GM18867 (cell line): ENCODE measurements around the gene LMAN2.
A peak's percentile ranks its signal among the peaks of the same experiment; 100 is the strongest.

Experiments used
- ATAC-seq: cut with Tn5 transposase; IDR thresholded peaks from one replicate; pipeline ENCODE4 v1.9.1; 2021; ENCODE audit warnings: mild to moderate bottlenecking, moderate library complexity; ENCODE audit not compliant: unreplicated experiment

The LMAN2 gene

GRCh38 chr5:177351392-177352329 is at the start of gene LMAN2:
TSS of gene LMAN2 (minus strand) at chr5:177351668. CDS start at chr5:177351647, 21 bp downstream.
- ATAC-seq: peak; percentile 92

GRCh38 chr5:177399997-177400868 is 48.8 kb upstream of the LMAN2 start, which contains the start of gene PFN3:
TSS of gene PFN3 (minus strand) at chr5:177400661. CDS start at chr5:177400576, 85 bp downstream.
- ATAC-seq: no peak

- no peak for ATAC-seq
These were observed 46.5 kb upstream of the LMAN2 start for GRCh38 chr5:177397875-177398390.

GRCh38 chr5:177396807-177397206 is 45.3 kb upstream of the LMAN2 start:
- no peak for ATAC-seq

GRCh38 chr5:177396078-177396477 is 44.6 kb upstream of the LMAN2 start:
- ATAC-seq: no peak

GRCh38 chr5:177393990-177394389 is 42.5 kb upstream of the LMAN2 start:
- no peak for ATAC-seq

- ATAC-seq: no peak
These were observed 41.8 kb upstream of the LMAN2 start for GRCh38 chr5:177393206-177393765.

GRCh38 chr5:177392765-177393164 is 41.3 kb upstream of the LMAN2 start:
- ATAC-seq: no peak

GRCh38 chr5:177390363-177391300 is 39.2 kb upstream of the LMAN2 start:
- peak; percentile 42 for ATAC-seq

GRCh38 chr5:177389241-177390169 is 38.0 kb upstream of the LMAN2 start:
- ATAC-seq: peak; percentile 58

- ATAC-seq: no peak
These were observed 37.1 kb upstream of the LMAN2 start for GRCh38 chr5:177388521-177389052.

- no peak for ATAC-seq
These were observed 35.9 kb upstream of the LMAN2 start for GRCh38 chr5:177387405-177387804.

GRCh38 chr5:177386542-177386941 is 35.1 kb upstream of the LMAN2 start:
- ATAC-seq: no peak

- ATAC-seq: no peak
These were observed 34.3 kb upstream of the LMAN2 start for GRCh38 chr5:177385720-177386119.

- no peak for ATAC-seq
These were observed 32.7 kb upstream of the LMAN2 start, which contains the start of gene SLC34A1 for GRCh38 chr5:177384134-177384533. TSS of gene SLC34A1 (plus strand) at chr5:177384434. CDS start at chr5:177385742, 1,308 bp downstream.

GRCh38 chr5:177383181-177383580 is 31.7 kb upstream of the LMAN2 start:
- no peak for ATAC-seq

- no peak for ATAC-seq
These were observed 31.1 kb upstream of the LMAN2 start for GRCh38 chr5:177382423-177383029.

- ATAC-seq: no peak
These were observed 29.3 kb upstream of the LMAN2 start for GRCh38 chr5:177380805-177381126.
